SIG-M5 treated with dmso at 0.1 percent for 504 hours (cell line): ENCODE results near the gene LDB3.
"Not testable (repeated sequence)": the region's sequence is repeated elsewhere in the genome, so short reads cannot be mapped to it uniquely, and the experiment has no call there.

Source experiments
- DNase-seq: peaks from one replicate; lab custom pipeline; 2025; ENCODE audit not compliant: unreplicated experiment; lab: John Stamatoyannopoulos, UW

Gene LDB3, protein sequence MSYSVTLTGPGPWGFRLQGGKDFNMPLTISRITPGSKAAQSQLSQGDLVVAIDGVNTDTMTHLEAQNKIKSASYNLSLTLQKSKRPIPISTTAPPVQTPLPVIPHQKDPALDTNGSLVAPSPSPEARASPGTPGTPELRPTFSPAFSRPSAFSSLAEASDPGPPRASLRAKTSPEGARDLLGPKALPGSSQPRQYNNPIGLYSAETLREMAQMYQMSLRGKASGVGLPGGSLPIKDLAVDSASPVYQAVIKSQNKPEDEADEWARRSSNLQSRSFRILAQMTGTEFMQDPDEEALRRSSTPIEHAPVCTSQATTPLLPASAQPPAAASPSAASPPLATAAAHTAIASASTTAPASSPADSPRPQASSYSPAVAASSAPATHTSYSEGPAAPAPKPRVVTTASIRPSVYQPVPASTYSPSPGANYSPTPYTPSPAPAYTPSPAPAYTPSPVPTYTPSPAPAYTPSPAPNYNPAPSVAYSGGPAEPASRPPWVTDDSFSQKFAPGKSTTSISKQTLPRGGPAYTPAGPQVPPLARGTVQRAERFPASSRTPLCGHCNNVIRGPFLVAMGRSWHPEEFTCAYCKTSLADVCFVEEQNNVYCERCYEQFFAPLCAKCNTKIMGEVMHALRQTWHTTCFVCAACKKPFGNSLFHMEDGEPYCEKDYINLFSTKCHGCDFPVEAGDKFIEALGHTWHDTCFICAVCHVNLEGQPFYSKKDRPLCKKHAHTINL

DNA sequence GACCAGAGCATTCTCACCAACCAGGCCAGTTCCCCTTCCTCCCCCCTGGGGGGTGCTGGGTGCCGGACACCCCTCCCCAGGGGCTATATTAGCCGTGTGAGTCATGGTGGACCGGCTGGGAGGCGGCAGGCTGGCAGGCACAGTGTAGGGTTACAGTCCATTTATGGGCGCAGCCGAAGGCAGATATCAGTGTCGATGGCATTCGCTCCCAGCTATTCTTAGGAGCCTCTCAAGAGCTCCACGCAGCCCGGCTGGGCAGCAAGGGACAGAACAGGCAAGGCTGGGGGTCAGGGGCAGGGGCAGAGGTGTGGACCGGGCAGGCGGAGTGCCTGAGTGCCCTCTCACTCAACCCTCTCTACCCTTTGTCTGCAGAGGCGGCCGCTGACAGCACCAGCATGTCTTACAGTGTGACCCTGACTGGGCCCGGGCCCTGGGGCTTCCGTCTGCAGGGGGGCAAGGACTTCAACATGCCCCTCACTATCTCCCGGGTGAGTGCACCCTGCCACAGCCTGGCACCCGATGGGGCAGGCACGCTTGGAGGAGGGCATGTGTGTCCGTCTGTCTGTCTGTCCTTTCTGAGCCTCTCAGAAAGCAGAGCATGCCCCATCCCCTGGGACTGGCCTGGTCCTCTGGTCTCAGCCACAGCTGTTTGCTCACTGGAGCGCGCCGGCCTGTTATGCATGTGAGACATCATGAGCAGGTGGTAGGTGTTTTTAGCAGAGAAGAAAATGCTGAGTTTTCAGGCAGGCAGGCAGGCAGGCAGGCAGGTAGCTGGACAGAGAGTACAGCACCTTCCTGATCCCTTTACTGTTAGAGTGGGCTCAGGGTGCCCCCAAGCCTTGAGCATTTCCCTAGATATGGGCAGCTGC lies at the start of gene LDB3:
Gene LDB3 (plus strand): TSS at position 215 of the 869 bp plus-strand sequence. CDS start 181 bp downstream, at position 396.
- no peak for DNase-seq

DNA sequence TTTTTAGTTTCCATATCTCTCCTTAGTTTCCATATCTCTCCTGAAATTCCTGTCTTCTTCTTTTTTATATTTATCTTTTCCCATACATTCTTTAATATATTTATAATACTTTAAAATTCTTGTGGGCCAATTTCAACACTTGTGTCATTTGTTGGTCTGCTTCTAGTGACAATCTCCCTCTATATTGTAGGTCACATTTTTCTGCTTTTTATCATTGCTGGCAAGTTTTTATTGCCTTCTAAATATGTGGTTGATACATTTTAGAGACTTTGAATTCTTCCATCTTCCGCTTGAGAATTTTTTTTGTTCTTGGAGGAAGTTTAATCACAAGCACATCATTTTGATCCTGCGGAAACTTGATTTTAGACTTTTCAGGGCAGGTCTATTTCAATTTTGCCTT lies 40.0 kb upstream of the LDB3 start:
- DNase-seq = no peak

DNA sequence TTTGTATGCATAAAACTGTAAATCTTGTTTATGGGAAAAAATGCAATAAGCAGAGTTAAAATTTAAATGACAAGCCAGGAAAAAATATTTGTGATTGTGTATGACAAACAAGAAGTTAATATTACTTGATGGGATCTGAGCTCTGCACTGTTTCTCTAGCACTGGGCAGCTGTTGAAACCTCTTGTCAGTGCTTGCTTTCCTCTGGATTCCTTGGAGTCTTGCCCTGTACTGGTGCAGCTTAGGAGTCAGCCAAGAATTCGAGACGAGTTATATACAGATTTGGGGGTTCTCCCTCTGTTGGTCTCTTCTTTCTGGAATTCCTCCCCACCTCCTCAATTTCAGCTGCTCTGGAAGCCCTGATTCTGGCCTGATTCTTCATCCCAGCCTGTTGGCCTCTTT lies 38.2 kb upstream of the LDB3 start:
- DNase-seq = no peak

DNA sequence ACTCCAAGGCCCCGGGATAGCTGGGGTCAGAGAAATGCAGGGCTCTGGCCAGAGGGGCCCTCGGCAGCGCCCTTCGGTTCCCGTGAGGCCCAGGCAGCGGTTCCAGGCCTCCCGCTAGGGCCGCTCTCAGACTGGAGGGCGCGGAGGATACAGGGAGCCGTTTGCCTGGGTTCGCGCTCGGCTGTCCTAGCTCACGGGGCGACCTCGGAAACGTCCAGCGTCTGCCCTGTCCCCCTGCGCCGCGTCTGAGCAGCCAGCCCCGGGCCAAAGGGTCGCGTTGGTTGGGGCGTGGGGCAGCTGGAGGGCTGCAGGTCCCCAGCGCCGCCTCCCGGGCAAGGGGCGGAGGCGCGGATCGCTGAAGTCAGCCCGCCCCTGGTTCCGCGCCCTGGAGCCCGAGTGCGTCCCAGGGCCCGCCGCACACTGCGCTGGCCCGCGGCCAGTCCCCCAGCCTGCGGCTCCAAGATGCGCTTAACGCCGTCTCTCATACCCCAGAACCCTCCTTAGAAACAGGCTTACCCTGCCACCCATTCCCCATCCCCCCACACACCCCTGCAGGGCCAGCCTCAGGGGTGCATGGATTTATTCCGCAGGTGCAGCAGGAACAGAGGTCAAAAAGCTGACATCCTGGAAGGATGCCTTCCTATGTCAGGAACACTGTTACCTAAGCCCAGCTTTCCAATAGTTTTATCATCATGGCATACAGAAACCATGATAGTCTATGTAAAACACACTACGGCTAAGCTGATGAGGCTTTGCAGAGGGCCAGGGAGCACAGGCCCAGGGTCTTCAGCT lies 36.1 kb upstream of the LDB3 start:
- DNase-seq = no peak

DNA sequence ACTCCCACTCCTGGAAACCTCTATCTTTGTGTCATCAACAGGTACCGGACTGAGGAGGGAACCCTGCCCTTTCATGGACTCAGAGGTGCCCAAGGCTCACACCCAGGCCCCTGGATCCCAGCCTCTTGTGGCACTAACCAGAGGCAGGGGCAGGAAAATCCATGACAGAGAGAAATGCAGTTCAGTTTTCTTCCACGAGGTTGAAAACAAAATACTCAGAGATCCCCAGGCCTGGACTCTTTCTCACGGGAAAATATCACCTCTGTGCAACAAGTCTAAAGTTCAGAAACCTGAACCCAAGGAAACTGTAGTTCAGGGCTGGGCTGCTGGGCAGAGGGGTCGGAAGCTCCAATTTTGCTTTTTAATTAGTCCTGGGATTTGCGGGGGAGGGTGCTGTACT lies 35.4 kb upstream of the LDB3 start:
- no peak for DNase-seq

DNA sequence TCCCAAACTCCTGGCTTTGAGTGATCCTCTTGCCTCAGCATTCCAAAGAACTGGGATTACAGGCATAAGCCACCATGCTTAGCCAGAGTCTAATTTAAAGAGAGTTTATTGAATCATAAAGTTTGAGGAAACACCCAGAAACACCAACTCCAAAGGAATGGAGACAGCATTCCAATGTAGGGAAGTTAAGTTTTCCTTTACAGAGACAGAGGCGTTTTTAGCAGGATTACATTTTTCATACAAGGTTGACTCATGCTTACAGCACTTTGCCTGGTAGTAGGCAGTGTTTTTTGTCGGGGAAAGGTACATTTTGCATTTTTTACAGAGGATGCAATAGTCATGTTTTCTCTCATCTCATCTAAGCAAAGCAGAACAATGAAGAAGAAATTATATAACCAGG lies 32.9 kb upstream of the LDB3 start:
- no peak for DNase-seq

DNA sequence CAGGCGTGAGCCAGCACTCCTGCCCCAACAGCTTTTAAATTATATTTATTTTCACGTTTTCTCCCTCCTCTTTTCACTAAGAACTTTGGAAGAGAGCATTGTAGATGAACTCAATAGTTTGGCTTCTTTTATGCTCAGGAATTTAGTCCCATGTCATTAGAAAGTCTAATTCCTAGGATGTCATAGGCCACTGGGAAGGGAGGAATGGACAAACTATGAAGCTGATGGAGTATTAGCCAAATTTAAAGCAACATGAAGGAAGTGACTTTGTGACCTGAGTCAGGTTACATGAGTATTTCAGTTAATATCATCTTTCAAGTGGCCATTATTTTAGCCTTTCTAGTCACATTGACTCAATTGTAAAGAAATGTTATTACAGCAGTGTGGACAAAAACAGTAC lies 32.0 kb upstream of the LDB3 start:
- DNase-seq = no peak

DNA sequence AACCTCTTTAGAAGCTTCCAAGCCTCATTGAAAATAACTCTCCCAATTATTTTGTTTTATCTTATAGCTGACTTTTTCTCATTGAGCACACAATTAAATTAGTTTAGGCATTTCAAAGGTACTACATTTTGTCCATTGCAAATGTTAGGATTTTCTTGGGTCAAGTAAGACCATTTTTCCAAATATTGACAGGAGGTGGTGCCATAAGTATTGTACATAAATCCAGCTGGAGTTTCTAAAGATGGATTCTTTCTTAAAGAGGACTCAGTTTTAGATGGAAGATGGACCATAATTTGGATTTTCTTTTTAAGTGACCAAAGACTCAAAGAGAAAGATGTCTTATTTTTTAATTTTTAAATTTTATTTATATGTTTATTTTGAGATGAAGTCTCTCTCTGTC lies 26.3 kb upstream of the LDB3 start:
- no peak for DNase-seq

DNA sequence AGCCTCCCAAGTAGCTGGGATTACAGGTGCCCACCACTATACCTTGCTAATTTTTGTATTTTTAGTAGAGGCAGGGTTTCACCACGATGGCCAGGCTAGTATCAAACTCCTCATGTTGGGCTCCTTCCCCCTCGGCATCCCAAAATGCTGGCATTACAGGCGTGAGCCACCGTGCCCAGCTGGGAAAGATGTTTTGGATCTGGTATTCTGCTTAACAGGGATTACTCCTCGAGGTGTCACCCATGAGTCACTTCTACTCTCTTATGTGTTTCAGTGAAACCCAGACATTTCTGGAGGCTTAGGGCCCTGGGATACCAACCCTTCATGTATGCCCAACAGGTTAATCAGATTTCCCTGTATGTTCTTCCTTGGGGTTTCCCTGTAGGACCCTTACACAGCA lies 25.8 kb upstream of the LDB3 start:
- no peak for DNase-seq

DNA sequence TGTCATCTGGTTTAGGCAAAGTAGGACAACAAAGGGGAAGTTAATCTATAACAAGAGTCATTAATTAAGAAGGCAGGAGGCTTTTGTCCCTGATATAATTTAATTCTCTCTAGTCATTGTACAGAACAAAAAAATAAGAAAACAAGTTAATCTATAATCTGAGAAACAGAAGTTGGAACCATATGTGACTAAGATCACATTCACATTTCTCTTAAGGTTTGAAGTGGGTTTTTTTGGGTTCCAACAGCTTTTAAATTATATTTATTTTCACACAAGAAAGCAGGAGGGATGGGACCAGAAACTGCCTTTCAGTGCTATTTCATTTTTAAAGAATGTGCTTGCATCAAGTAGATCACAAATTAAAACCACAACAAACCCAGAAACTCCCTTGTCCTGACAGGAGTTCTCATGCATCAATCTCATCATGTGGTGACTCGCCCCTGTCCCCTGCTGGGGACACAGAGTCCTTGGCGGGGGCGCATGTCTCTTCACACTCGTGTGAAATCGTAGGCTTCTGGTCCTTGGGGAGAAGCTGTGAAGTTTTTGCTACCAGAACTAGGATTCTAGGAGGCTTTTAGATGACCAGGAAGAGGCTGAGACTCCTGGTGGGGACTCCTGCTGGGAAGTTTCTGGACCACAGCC lies 24.0 kb upstream of the LDB3 start:
- no peak for DNase-seq

DNA sequence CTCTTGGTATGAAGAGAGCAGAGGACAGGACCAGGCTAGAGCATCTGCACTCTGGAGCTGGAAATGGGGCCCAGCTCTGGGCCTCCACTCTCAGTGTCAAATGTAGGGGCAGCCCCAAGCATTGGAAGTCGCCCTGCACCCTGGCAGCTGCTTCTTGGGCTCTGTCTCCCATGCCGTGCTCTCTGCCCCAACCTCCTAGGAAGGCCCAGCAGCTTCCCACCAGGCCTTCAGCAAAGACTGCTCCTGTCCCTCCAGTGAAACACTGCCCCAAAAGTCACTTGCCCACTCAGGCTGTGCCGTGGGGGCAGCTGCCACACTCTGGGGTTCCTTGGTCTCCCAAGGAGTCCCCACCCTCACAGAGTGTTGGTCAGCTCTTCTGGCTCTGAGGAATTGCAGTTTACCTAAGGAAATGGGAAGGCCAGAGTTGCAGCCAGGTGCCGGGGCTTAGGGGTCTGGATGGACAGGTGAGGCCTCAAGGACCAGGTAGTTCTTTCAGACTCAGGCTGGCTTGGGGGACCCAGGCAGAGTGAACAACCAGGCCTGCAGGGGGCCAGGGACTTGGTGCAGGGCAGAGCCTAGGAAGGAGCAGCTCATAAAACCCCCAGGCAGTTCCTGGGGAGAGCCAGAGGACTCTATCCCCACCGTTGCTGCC lies 23.4 kb upstream of the LDB3 start:
- no peak for DNase-seq

DNA sequence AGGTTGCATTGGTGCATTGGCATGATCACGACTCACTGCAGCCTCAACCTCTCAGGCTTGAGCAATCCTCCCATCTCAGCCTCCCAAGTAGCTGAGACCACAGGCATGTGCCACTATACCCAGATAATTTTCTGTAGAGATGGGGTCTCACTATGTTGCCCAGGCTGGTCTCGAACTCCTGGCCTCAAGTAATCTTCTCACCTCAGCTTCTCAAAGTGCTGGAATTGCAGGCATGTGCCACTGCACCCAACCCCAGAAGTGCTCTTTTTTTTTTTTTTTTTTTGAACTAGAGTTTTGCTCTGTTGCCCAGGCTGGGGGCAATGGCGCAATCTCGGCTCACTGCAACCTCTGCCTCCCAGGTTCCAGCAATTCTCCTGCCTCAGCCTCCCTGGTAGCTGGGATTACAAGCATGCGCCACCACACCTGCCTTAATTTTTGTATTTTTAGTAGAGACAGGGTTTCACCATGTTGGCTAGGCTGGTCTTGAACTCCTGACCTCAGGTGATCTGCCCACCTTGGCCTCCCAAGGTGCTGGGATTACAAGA lies 22.6 kb upstream of the LDB3 start:
- not testable (repeated sequence) for DNase-seq

DNA sequence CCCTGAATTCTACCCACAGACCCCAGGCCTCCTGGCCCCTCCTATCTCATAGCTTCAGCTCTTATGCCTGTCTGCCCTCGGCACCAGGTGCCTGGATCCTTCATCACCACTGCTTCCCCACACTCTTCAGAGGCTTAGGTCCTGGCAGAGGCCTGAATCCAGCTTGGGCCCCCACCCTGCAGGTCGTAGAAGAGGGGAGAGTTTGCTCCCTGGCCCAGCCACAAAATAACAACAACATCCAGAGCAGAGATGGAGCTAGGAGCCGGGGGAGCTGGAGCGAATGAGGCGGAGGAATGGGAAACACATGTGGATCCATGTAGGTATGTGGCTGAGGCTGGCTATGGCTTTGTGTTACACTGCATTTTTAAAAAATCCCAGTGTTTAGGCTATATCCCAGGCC lies 21.8 kb upstream of the LDB3 start:
- no peak for DNase-seq

DNA sequence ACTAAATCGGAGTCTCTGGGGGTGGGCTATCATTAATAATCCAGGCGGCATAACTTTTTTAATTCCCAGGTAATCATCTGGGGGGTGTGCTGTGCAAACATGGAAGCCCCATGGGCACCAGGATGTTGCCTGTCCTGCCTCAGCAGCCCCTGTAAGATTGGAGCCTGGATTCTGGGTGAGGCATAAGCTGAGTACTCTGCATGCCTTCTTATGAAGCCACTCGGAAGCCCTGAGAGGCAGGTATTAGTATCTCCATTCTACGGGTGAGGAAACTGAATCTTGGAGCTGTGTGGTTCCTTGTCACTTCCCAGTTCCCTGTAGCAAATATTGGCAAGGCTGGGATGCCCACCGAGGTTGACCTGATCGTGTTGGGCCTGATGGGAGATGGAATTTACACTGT lies 21.4 kb upstream of the LDB3 start:
- no peak for DNase-seq

DNA sequence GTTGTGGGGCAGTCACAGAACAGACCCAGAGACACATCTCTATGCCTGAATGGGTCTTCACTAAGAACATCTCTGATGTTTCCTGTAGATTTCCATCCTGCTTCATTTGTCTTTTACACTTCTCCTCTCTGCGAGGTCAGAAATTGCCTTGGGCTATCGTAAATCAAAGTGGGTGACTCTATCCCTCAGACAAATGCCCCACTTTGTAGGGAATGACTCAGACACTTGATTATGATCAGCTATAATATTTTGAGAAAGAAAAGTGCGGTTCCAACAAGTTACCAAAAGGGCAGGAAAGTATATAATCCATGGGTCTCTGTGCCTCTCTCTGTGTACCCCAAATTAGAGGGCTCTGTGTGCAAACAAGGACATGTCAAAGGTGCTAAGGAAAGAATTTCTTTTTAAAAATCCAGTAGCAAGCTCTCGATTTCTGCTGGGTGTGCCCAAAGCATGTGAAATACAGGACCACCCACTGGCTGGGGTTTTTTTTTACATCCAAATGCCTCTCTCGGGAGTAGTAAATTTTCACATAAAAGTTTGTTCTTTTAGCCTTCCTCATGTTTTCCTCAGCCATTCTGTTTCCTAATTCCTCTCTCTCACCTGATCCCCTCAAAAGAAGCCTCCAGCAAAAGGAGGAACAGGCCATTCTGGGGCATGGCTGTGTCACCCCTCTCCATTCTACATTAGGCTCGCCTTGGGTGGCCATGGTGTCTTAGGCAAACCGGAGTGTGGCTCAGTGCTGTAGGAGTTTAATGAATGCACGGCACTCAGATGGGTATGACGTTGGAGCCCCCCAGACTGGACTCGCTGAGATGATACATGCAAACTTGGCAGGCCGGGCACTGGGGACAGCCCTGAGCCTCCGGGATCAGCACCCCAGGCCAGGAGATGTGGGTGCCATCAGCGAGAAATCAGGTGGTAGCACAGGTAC lies 20.3 kb upstream of the LDB3 start:
- no peak for DNase-seq

DNA sequence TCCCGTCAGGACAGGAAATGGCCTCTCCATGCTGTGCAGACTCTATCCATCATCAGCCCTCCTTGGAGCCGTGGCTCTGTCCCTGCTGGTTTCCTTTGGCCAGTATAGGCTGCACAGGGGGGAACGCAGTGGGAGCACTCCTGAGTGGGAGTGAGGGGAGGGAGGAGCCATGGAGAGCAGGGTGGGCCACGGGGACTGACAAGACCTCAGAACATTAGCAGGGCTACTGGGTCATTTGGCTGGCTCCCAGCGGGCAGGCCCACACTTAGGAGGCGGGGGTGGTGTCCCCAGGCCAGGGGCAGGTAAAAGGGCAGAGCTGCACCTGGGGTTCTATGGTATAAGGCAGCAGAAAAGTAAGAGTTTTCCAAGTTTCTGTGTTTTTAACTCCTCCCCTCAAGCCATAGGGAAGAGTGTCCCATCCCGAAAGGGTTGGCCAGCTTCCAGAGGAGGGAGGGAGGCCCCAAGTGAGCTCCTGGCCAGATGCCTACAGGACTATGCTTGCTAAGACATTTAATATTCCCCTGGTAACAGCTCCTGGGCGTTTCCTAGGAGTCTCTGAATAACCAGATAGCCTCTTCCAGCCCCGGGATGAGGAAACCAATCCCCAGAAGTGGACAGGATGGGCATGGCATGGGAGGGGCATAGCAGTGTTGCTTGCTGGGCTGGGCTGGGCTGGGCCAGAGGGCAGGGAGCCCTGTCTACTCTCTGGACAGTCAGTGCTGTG lies 19.4 kb upstream of the LDB3 start:
- DNase-seq = no peak

DNA sequence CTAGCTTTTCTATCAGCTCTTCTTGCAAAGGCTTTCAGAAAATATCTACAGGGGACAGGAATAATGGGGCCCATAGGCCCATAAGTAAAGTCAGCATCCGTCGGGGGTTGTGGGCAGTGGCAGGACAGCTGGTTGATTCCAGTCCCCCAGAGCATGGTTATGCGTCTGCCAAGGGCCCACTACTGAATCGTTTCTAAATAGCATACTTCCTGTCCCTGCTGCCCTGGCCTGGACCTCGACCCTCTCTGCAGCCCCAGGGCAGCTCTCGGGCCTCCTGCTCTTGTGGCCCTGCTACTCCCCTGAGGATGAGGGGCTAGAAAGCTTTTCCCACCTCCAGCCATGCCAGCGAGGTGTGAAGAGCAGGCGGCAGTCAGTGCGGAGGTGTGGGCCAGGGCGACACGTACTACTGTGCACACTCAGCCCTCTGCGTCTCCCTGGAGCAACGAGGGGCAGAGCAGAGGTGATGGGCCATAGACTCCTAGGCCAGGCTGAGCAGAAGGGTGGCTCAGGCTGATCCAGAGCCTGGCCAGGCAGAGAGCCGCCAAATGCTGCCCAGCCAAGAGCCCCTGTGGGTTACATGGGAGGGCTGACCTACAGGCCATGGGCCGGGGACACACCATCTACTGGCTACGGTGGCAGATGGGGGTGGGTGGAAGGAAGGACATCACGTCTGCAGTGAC lies 18.7 kb upstream of the LDB3 start:
- no peak for DNase-seq
